ENCODE measurements around the gene PRR13. TPM values are rescaled to one million over a fixed set of nuclear protein-coding genes. Genes with fewer than 3 reads are reported as not detected.

The PRR13 gene
- total and polyA plus RNA-seq, 2 of the 13 experiments (the other 11 are each of a cell fraction or from before 2014, with no cell fraction given): 65.0 to 102 TPM

DNA sequence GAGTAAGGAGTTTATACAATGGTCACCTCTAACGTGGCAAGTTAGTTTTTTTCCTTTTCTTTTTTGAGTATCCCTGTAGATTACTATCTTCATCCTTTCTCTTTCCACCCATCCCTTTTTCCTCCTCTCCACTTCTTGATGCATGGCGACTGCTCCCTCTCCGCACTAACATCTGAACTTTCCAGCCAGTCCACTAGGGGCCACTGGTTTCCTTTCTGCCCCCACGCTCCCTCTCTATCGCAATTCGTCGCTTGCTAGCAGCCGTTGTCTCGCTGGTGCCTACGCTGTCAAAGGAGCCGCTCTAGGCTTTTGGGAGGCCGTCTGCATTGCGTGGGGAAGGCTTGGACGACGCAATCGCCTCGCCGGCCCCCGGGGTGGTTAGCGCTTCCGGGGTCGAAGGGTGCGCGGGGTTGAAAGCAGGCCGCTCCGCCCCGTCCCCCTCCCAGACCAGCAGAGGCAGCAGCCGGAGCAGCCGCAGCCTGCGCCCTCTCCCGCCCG lies 10.2 kb downstream of the PRR13 start, which contains the start of gene PCBP2 (continued):
- TF ChIP-seq, protein P1, sequence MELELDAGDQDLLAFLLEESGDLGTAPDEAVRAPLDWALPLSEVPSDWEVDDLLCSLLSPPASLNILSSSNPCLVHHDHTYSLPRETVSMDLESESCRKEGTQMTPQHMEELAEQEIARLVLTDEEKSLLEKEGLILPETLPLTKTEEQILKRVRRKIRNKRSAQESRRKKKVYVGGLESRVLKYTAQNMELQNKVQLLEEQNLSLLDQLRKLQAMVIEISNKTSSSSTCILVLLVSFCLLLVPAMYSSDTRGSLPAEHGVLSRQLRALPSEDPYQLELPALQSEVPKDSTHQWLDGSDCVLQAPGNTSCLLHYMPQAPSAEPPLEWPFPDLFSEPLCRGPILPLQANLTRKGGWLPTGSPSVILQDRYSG (CRISPR knock-in tag; IDR thresholded peaks at IDR 0.05): no peak
- TF ChIP-seq ZBTB8A (CRISPR knock-in tag; IDR thresholded peaks at IDR 0.05; ENCODE audit: borderline replicate concordance, low read depth) (no peak), ZNF674 (CRISPR knock-in tag; IDR thresholded peaks at IDR 0.05; ENCODE audit: low read depth) (no peak), KLF16 (CRISPR knock-in tag; IDR thresholded peaks at IDR 0.05) (peak in 1 of 2 experiments; percentile 74; a peak in 1 of 4 replicates), ZNF550 (CRISPR knock-in tag; IDR thresholded peaks at IDR 0.05; ENCODE audit: borderline replicate concordance) (no peak), ATF1 (CRISPR knock-in tag; IDR thresholded peaks at IDR 0.05) (peak; percentile 91), SMYD3 (CRISPR knock-in tag; IDR thresholded peaks at IDR 0.05) (peak; percentile 76; the same call in 1 of the 2 replicates), ONECUT2 (CRISPR knock-in tag; IDR thresholded peaks at IDR 0.05) (no peak), ZNF652 (CRISPR knock-in tag; IDR thresholded peaks at IDR 0.05; ENCODE audit: borderline replicate concordance, low read depth) (peak; percentile 42; the same call in 1 of the 2 replicates), NKX3-1 (CRISPR knock-in tag; IDR thresholded peaks at IDR 0.05) (0 out of 2 replicates have a peak, but pooled peaks have one; percentile 17), ZNF501 (CRISPR knock-in tag; IDR thresholded peaks at IDR 0.05) (peak; percentile 93), SMAD3 (CRISPR knock-in tag; IDR thresholded peaks at IDR 0.05) (peak; percentile 77), MZF1 (CRISPR knock-in tag; IDR thresholded peaks at IDR 0.05; ENCODE audit: borderline replicate concordance) (no peak), HDAC1 (CRISPR knock-in tag; IDR thresholded peaks at IDR 0.05) (peak; percentile 41), NR2F2 (IDR thresholded peaks at IDR 0.05; ENCODE audit: borderline replicate concordance, low read depth) (no peak), FOSL2 (CRISPR knock-in tag; IDR thresholded peaks at IDR 0.05) (peak; percentile 76; the same call in 1 of the 2 replicates)
- TF ChIP-seq, protein P2, sequence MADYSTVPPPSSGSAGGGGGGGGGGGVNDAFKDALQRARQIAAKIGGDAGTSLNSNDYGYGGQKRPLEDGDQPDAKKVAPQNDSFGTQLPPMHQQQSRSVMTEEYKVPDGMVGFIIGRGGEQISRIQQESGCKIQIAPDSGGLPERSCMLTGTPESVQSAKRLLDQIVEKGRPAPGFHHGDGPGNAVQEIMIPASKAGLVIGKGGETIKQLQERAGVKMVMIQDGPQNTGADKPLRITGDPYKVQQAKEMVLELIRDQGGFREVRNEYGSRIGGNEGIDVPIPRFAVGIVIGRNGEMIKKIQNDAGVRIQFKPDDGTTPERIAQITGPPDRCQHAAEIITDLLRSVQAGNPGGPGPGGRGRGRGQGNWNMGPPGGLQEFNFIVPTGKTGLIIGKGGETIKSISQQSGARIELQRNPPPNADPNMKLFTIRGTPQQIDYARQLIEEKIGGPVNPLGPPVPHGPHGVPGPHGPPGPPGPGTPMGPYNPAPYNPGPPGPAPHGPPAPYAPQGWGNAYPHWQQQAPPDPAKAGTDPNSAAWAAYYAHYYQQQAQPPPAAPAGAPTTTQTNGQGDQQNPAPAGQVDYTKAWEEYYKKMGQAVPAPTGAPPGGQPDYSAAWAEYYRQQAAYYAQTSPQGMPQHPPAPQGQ (CRISPR knock-in tag; IDR thresholded peaks at IDR 0.05; ENCODE audit: borderline replicate concordance): no peak
- TF ChIP-seq, protein P3, sequence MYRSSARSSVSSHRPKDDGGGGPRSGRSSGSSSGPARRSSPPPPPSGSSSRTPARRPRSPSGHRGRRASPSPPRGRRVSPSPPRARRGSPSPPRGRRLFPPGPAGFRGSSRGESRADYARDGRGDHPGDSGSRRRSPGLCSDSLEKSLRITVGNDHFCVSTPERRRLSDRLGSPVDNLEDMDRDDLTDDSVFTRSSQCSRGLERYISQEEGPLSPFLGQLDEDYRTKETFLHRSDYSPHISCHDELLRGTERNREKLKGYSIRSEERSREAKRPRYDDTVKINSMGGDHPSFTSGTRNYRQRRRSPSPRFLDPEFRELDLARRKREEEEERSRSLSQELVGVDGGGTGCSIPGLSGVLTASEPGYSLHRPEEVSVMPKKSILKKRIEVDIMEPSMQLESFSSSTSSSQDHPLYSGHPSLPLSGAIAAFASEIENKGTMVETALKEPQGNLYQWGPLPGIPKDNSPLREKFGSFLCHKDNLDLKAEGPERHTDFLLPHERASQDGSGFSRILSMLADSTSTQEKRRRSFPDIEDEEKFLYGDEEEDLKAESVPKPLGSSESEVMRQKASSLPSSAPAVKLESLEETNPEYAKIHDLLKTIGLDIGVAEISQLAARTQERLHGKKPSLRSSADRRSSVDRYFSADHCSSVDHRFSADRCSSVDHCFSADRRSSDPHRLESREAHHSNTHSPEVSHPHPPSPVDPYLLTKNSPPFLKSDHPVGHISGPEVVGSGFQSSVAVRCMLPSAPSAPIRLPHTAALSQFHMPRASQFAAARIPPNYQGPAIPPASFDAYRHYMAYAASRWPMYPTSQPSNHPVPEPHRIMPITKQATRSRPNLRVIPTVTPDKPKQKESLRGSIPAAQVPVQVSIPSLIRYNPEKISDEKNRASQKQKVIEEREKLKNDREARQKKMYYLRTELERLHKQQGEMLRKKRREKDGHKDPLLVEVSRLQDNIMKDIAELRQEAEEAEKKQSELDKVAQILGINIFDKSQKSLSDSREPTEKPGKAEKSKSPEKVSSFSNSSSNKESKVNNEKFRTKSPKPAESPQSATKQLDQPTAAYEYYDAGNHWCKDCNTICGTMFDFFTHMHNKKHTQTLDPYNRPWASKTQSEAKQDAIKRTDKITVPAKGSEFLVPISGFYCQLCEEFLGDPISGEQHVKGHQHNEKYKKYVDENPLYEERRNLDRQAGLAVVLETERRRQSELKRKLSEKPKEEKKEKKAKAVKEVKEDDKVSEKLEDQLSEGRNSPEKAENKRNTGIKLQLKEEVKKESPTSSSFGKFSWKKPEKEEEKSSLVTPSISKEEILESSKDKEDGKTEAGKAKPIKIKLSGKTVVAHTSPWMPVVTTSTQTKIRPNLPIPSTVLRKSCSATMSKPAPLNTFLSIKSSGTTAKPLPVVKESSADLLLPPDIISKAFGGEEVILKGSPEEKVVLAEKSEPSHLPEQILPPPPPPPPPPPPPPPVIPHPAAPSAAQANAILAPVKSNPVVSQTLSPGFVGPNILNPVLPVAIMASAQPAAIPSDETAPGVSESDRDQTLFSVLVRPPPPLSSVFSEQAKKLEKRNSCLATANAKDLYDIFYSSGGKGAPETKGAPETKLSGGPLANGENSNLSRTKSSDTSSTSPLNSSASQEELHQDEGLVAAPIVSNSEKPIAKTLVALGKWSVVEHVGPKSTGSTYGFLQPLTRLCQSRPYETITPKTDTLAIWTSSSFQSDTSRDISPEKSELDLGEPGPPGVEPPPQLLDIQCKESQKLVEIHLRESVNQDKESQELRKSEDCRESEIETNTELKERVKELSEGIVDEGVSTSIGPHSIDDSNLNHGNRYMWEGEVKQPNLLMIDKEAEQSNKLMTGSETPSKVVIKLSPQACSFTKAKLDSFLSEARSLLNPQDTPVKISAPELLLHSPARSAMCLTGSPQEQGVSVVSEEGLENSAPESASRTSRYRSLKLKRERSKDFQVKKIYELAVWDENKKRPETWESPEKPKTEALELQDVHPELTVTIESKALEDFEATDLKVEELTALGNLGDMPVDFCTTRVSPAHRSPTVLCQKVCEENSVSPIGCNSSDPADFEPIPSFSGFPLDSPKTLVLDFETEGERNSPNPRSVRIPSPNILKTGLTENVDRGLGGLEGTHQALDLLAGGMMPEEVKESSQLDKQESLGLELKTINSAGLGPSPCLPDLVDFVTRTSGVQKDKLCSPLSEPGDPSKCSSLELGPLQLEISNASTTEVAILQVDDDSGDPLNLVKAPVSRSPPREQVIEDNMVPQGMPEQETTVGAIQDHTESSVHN (CRISPR knock-in tag; IDR thresholded peaks at IDR 0.05): no peak
- TF ChIP-seq, protein P4, sequence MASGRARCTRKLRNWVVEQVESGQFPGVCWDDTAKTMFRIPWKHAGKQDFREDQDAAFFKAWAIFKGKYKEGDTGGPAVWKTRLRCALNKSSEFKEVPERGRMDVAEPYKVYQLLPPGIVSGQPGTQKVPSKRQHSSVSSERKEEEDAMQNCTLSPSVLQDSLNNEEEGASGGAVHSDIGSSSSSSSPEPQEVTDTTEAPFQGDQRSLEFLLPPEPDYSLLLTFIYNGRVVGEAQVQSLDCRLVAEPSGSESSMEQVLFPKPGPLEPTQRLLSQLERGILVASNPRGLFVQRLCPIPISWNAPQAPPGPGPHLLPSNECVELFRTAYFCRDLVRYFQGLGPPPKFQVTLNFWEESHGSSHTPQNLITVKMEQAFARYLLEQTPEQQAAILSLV (CRISPR knock-in tag; IDR thresholded peaks at IDR 0.05; ENCODE audit: borderline replicate concordance): no peak

Measured in HepG2 (cell line).